GM12878 (cell line): ENCODE measurements around the gene CSF3R. TPM values are rescaled to one million over a fixed set of nuclear protein-coding genes. Genes with fewer than 3 reads are reported as not detected.

Source experiments
- ATAC-seq: fragments of 200-7000 bp; cut with Tn5 transposase; 3 replicates; pipeline ENCODE4 v1.9.1; 2020; ENCODE audit warnings: mild to moderate bottlenecking, moderate library complexity
- BruUV-seq: library from RNA; stranded (reverse); fragments of 400-500 nt; replicated peaks from 2 replicates; lab custom pipeline; 2021; lab: Mats Ljungman, UMichigan
- CTCF ChIA-PET: fragments of 300-600 bp; sonication (Branson Sonifier 250); formaldehyde crosslinking; extraction: SDS; loops from one replicate; lab custom pipeline; 2021; ENCODE audit warnings: inconsistent platforms; lab: Yijun Ruan, JAX
- POLR2A ChIA-PET: fragments of 350-600 bp; formaldehyde crosslinking; extraction: SDS; loops from one replicate; lab custom pipeline; 2021; ENCODE audit warnings: inconsistent platforms; lab: Charles Lee
- RAD21 ChIA-PET: fragments of 300-600 bp; sonication (Branson Sonifier 250); formaldehyde crosslinking; loops from one replicate; lab custom pipeline; 2023; ENCODE audit warnings: antibody characterized with exemption; ENCODE audit not compliant: unreplicated experiment; lab: Charles Lee
- SMC1A ChIA-PET: fragments of 300-600 bp; sonication (Branson Sonifier 250); formaldehyde crosslinking; loops from one replicate; lab custom pipeline; 2023; ENCODE audit not compliant: unreplicated experiment, uncharacterized antibody; lab: Charles Lee
- DNase-seq: peaks from one replicate; pipeline ENCODE4 v3.0.0-alpha.2; 2011; ENCODE audit warnings: low read depth, low spot score
- FAIRE-seq: peaks from 3 replicates; lab custom pipeline; 2011; peaks lifted over from hg19 to GRCh38; lab: Jason Lieb, UNC
- H2AFZ ChIP-seq: 2 replicates; pipeline ENCODE4 v1.6.0; 2011; ENCODE audit warnings: low read depth, low read length, control low read depth; ENCODE audit not compliant: control insufficient read depth
- H3K27ac ChIP-seq: 2 replicates; pipeline ENCODE4 v1.5.1; 2011; ENCODE audit warnings: control low read depth; ENCODE audit not compliant: control insufficient read depth, insufficient read depth
- H3K27me3 ChIP-seq, 2 experiments: replicated peaks in 1 of 2; 2 replicates each; pipeline versions ENCODE4 v1.6.0 to v1.6.1; 2011; ENCODE audit warnings: low read length in 1 of 2; ENCODE audit not compliant: control insufficient read depth in 2 of 2, insufficient read depth in 2 of 2
- H3K36me3 ChIP-seq, 2 experiments: 2 replicates each; pipeline ENCODE4 v1.5.1; 2011; ENCODE audit warnings: low read length in 1 of 2; ENCODE audit not compliant: control insufficient read depth in 2 of 2, insufficient read depth in 2 of 2
- H3K4me1 ChIP-seq: 2 replicates; pipeline ENCODE4 v1.6.1; 2011; ENCODE audit warnings: mild to moderate bottlenecking, low read length, moderate library complexity, mixed read lengths; ENCODE audit not compliant: control insufficient read depth, insufficient read depth
- H3K4me2 ChIP-seq: 2 replicates; pipeline ENCODE4 v1.6.0; 2011; ENCODE audit warnings: control low read depth; ENCODE audit not compliant: control insufficient read depth, insufficient read depth
- H3K4me3 ChIP-seq: fragments of 200-600 bp; sonication (generic); 2 replicates; pipeline ENCODE4 v1.5.1; 2016
- H3K79me2 ChIP-seq: 2 replicates; pipeline ENCODE4 v1.6.0; 2011; ENCODE audit warnings: low read length; ENCODE audit not compliant: control insufficient read depth, insufficient read depth
- H3K9ac ChIP-seq: 2 replicates; pipeline ENCODE4 v1.8.0; 2011; ENCODE audit warnings: low read length, control low read depth, mixed read lengths; ENCODE audit not compliant: control insufficient read depth, insufficient read depth
- H3K9me3 ChIP-seq: replicated peaks from 3 replicates; pipeline ENCODE4 v1.5.1; 2011; ENCODE audit warnings: mild to moderate bottlenecking, low read length; ENCODE audit not compliant: control insufficient read depth, insufficient read depth
- H4K20me1 ChIP-seq: 2 replicates; pipeline ENCODE4 v1.6.0; 2011; ENCODE audit not compliant: control insufficient read depth, insufficient read depth
- EZH2 ChIP-seq: IDR thresholded peaks from 2 replicates; pipeline ENCODE4 v1.6.1; 2012; ENCODE audit warnings: low read depth, mild to moderate bottlenecking, control low read depth, inconsistent platforms, low read length, borderline replicate concordance; ENCODE audit not compliant: control insufficient read depth
- GATAD2B ChIP-seq: fragments of 450-650 bp; conservative IDR thresholded peaks from 2 replicates; pipeline ENCODE4 v1.6.1; 2017; ENCODE audit warnings: low read depth, mild to moderate bottlenecking, moderate library complexity
- POLR2A ChIP-seq: IDR thresholded peaks from 2 replicates; pipeline ENCODE4 v1.6.1; 2011; ENCODE audit warnings: low read depth, mild to moderate bottlenecking, low read length
- POU2F2 ChIP-seq: IDR thresholded peaks from 3 replicates; pipeline ENCODE4 v1.6.1; 2011; ENCODE audit warnings: low read depth, mild to moderate bottlenecking, low read length, borderline replicate concordance
- RAD21 ChIP-seq: IDR thresholded peaks from 2 replicates; pipeline ENCODE4 v1.6.1; 2011; ENCODE audit warnings: mild to moderate bottlenecking, low read depth, low read length, moderate library complexity; ENCODE audit not compliant: insufficient read depth
- YY1 ChIP-seq: IDR thresholded peaks from 2 replicates; pipeline ENCODE4 v1.6.1; 2011; ENCODE audit warnings: low read depth, mild to moderate bottlenecking, low read length
- ZBED1 ChIP-seq: IDR thresholded peaks from 2 replicates; pipeline ENCODE4 v1.6.1; 2016; ENCODE audit warnings: borderline replicate concordance
- ZNF207 ChIP-seq: fragments of 450-650 bp; IDR thresholded peaks from 2 replicates; pipeline ENCODE4 v1.6.1; 2014; ENCODE audit warnings: antibody characterized with exemption, mild to moderate bottlenecking, borderline replicate concordance
- ZNF274 ChIP-seq: IDR thresholded peaks from one replicate; pipeline ENCODE4 v1.8.0; 2011; ENCODE audit not compliant: insufficient read length, insufficient read depth
- ZNF622 ChIP-seq: fragments of 450-650 bp; IDR thresholded peaks from 2 replicates; pipeline ENCODE4 v1.6.1; 2017; ENCODE audit warnings: mild to moderate bottlenecking, inconsistent platforms
- WGBS: methylation state at CpG from one replicate; pipeline ENCODE4 v1.1.6; 2016; ENCODE audit warnings: low lambda C conversion rate; ENCODE audit not compliant: insufficient replicate concordance, insufficient coverage; ENCODE audit errors: missing lambda C conversion rate; 5-methylcytosine and 5-hydroxymethylcytosine counted together
- in situ Hi-C: fragments of 300-500 bp; cut with MboI; formaldehyde crosslinking; loops from 9 replicates; pipeline ENCODE4 v1.14.3; 2018; ENCODE audit warnings: mixed read lengths
- intact Hi-C: fragments of 100-400 bp; cut with micrococcal nuclease; formaldehyde crosslinking; loops from one replicate; pipeline ENCODE4 v1.14.2; 2022; ENCODE audit not compliant: unreplicated experiment
- polyA plus RNA-seq, 11 experiments: library from polyadenylated mRNA; depleted of rRNA in 4 of 11; unstranded in 6 of 11; stranded (reverse) in 5 of 11; fragments of >200 nt; fragmentation: Nextera tagmentation in 4 of 11; fragmentation: Illumina TruSeq in 1 of 11; extraction: Ambion mirVana in 4 of 11; extraction: Trizol in 1 of 11; gene quantifications; 1 replicate in 1 of 11; 2 replicates in 10 of 11; pipeline versions ENCODE4 v1.2.1 to v1.2.3, GENCODE V29; 2011 to 2016; ENCODE audit warnings: inconsistent platforms in 2 of 11, missing spikeins in 2 of 11, low read depth in 1 of 11
- total RNA-seq, 4 experiments: library from RNA; depleted of rRNA in 3 of 4; stranded (reverse); fragments of >200 nt in 3 of 4; fragmentation: Illumina TruSeq in 1 of 4; extraction: Trizol in 1 of 4; gene quantifications; 2 replicates each; pipeline versions ENCODE4 v1.2.1 to v1.2.3, GENCODE V29; 2013 to 2021
- TF ChIP-seq, protein P1 (sequence below): fragments of 450-650 bp; IDR thresholded peaks from 2 replicates; pipeline ENCODE4 v1.6.1; 2017; ENCODE audit warnings: low read depth, mild to moderate bottlenecking, moderate library complexity
- TF ChIP-seq, protein P2 (sequence below): fragments of 450-650 bp; IDR thresholded peaks from 2 replicates; pipeline ENCODE4 v1.6.1; 2018; ENCODE audit warnings: mild to moderate bottlenecking, low read depth, moderate library complexity; ENCODE audit not compliant: partially characterized antibody
- TF ChIP-seq, protein P3 (sequence below): IDR thresholded peaks from 2 replicates; pipeline ENCODE4 v1.6.1; 2011; ENCODE audit warnings: mild to moderate bottlenecking, low read depth, low read length, moderate library complexity; ENCODE audit not compliant: insufficient replicate concordance
- TF ChIP-seq, protein P4 (sequence below): IDR thresholded peaks from 2 replicates; pipeline ENCODE4 v1.6.1; 2011; ENCODE audit warnings: borderline replicate concordance, low read depth, mild to moderate bottlenecking, moderate library complexity, mixed read lengths, low read length; ENCODE audit not compliant: insufficient read depth; ENCODE audit errors: extremely low read length
- TF ChIP-seq, protein P5 (sequence below): fragments of 450-650 bp; formaldehyde crosslinking; IDR thresholded peaks from 2 replicates; pipeline ENCODE4 v1.5.0; 2022; ENCODE audit warnings: mild to moderate bottlenecking, missing genetic modification characterization

The CSF3R gene
- total and polyA plus RNA-seq, 10 of the 15 experiments (the other 5 are each of a cell fraction or from before 2014, with no cell fraction given): 0.13 TPM; not detected in 9

DNA sequence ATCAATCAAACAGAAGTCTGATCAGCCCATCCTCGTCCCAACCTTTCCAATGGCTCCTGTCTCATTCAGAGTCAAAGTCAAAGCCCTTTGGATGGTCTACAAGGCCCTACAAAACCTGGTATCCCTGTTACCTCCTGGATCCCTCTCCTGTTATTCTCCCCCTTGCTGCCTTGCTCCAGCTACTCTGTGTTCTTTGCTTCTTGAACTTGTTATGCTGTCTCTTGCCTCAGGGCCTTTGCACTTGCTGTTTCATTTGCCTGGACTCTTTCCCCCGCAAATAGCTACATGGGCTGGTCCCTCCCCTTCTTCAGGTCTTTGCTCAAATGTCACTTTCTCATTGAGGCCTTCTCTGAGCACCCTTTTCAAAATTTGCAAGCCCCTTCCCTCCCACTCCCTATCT, 1.4 kb upstream of the CSF3R start:
- no TSS peak for BruUV-seq
- Histone ChIP-seq H3K9ac (no peak overlapping the region), H3K36me3 (no peaks in the 10 kb centered on the region), H3K27me3 (peaks cover 0 to 3% of the 10 kb centered on the region in 2 experiments; a peak in 3 of 4 replicates), H3K9me3 (no peaks in the 10 kb centered on the region), H3K4me2 (no peak overlapping the region), H3K4me3 (no peak overlapping the region), H4K20me1 (no peaks in the 10 kb centered on the region), H3K4me1 (peaks cover 6% of the 10 kb centered on the region; the same call in 1 of the 2 replicates), H2AFZ (no peak overlapping the region), H3K79me2 (no peaks in the 10 kb centered on the region), H3K27ac (no peak overlapping the region)
- intact Hi-C loops (no loop called here), in situ Hi-C loops (no loop called here)
- ChIA-PET SMC1A (no interaction called here), POLR2A (interaction anchor here (0.6 kb wide), 1 partner anchor 948 kb away, joined by 5 read pairs; no protein-coding TSS in a partner anchor), CTCF (no interaction called here), RAD21 (no interaction called here)
- DNase-seq (no peak), ATAC-seq (no peak), FAIRE-seq (no peak)
- TF ChIP-seq EZH2: no peak
- TF ChIP-seq ZNF274: no peak
- TF ChIP-seq, protein P1, sequence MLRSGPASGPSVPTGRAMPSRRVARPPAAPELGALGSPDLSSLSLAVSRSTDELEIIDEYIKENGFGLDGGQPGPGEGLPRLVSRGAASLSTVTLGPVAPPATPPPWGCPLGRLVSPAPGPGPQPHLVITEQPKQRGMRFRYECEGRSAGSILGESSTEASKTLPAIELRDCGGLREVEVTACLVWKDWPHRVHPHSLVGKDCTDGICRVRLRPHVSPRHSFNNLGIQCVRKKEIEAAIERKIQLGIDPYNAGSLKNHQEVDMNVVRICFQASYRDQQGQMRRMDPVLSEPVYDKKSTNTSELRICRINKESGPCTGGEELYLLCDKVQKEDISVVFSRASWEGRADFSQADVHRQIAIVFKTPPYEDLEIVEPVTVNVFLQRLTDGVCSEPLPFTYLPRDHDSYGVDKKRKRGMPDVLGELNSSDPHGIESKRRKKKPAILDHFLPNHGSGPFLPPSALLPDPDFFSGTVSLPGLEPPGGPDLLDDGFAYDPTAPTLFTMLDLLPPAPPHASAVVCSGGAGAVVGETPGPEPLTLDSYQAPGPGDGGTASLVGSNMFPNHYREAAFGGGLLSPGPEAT: no peak
- TF ChIP-seq, protein P2, sequence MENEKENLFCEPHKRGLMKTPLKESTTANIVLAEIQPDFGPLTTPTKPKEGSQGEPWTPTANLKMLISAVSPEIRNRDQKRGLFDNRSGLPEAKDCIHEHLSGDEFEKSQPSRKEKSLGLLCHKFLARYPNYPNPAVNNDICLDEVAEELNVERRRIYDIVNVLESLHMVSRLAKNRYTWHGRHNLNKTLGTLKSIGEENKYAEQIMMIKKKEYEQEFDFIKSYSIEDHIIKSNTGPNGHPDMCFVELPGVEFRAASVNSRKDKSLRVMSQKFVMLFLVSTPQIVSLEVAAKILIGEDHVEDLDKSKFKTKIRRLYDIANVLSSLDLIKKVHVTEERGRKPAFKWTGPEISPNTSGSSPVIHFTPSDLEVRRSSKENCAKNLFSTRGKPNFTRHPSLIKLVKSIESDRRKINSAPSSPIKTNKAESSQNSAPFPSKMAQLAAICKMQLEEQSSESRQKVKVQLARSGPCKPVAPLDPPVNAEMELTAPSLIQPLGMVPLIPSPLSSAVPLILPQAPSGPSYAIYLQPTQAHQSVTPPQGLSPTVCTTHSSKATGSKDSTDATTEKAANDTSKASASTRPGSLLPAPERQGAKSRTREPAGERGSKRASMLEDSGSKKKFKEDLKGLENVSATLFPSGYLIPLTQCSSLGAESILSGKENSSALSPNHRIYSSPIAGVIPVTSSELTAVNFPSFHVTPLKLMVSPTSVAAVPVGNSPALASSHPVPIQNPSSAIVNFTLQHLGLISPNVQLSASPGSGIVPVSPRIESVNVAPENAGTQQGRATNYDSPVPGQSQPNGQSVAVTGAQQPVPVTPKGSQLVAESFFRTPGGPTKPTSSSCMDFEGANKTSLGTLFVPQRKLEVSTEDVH: no peak
- TF ChIP-seq ZNF622: no peak
- TF ChIP-seq POLR2A: no peak
- TF ChIP-seq, protein P3, sequence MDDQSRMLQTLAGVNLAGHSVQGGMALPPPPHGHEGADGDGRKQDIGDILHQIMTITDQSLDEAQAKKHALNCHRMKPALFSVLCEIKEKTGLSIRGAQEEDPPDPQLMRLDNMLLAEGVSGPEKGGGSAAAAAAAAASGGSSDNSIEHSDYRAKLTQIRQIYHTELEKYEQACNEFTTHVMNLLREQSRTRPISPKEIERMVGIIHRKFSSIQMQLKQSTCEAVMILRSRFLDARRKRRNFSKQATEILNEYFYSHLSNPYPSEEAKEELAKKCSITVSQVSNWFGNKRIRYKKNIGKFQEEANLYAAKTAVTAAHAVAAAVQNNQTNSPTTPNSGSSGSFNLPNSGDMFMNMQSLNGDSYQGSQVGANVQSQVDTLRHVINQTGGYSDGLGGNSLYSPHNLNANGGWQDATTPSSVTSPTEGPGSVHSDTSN: no peak
- no peak for TF ChIP-seq GATAD2B
- TF ChIP-seq ZBED1: no peak
- TF ChIP-seq, protein P4, sequence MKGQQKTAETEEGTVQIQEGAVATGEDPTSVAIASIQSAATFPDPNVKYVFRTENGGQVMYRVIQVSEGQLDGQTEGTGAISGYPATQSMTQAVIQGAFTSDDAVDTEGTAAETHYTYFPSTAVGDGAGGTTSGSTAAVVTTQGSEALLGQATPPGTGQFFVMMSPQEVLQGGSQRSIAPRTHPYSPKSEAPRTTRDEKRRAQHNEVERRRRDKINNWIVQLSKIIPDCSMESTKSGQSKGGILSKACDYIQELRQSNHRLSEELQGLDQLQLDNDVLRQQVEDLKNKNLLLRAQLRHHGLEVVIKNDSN: no peak
- no peak for TF ChIP-seq POU2F2
- no peak for TF ChIP-seq ZNF207
- TF ChIP-seq, protein P5, sequence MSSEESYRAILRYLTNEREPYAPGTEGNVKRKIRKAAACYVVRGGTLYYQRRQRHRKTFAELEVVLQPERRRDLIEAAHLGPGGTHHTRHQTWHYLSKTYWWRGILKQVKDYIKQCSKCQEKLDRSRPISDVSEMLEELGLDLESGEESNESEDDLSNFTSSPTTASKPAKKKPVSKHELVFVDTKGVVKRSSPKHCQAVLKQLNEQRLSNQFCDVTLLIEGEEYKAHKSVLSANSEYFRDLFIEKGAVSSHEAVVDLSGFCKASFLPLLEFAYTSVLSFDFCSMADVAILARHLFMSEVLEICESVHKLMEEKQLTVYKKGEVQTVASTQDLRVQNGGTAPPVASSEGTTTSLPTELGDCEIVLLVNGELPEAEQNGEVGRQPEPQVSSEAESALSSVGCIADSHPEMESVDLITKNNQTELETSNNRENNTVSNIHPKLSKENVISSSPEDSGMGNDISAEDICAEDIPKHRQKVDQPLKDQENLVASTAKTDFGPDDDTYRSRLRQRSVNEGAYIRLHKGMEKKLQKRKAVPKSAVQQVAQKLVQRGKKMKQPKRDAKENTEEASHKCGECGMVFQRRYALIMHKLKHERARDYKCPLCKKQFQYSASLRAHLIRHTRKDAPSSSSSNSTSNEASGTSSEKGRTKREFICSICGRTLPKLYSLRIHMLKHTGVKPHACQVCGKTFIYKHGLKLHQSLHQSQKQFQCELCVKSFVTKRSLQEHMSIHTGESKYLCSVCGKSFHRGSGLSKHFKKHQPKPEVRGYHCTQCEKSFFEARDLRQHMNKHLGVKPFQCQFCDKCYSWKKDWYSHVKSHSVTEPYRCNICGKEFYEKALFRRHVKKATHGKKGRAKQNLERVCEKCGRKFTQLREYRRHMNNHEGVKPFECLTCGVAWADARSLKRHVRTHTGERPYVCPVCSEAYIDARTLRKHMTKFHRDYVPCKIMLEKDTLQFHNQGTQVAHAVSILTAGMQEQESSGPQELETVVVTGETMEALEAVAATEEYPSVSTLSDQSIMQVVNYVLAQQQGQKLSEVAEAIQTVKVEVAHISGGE (CRISPR knock-in tag): no peak
- no peak for TF ChIP-seq YY1
- no peak for TF ChIP-seq RAD21
- 46% methylated on average over 2 of the region's 2 CpGs for WGBS
